Stomach (tissue), 9 donors: ENCODE results near the gene ACTN4. TPM values are rescaled to one million over a fixed set of nuclear protein-coding genes. Genes with fewer than 3 reads are reported as not detected.

Experiments used
- DNase-seq, 2 donors: peaks; one replicate each; pipeline versions ENCODE4 v3.0.0 to v3.0.0-alpha.2; 2013 to 2019
- H3K27ac ChIP-seq, 5 donors: fragments of 200-600 bp in 4 of 5; sonication (generic) in 4 of 5; one replicate each; pipeline ENCODE4 v1.5.1; 2013 to 2019; ENCODE audit warnings: mild to moderate bottlenecking in 1 of 5, moderate library complexity in 1 of 5
- H3K27me3 ChIP-seq, 3 donors: fragments of 200-600 bp; sonication (generic); one replicate each; pipeline ENCODE4 v1.5.1; 2017 to 2019; ENCODE audit warnings: mixed run types in 1 of 3
- H3K36me3 ChIP-seq, 4 donors: fragments of 200-600 bp; sonication (generic); 1 replicate in 3 of 4; 2 replicates in 1 of 4; pipeline ENCODE4 v1.5.1; 2016 to 2019
- H3K4me1 ChIP-seq, 4 donors: fragments of 200-600 bp; sonication (generic); one replicate each; pipeline ENCODE4 v1.5.1; 2016 to 2019
- H3K4me3 ChIP-seq, 4 donors: fragments of 200-600 bp; sonication (generic) in 3 of 4; one replicate each; pipeline ENCODE4 v1.5.1; 2016 to 2019; ENCODE audit warnings: mild to moderate bottlenecking in 1 of 4
- H3K9me3 ChIP-seq, 4 donors: fragments of 200-600 bp; sonication (generic); one replicate each; pipeline ENCODE4 v1.5.1; 2016 to 2019
- EP300 ChIP-seq: sonication (generic); formaldehyde crosslinking; IDR thresholded peaks from one replicate; pipeline ENCODE4 v1.6.1; 2017; ENCODE audit warnings: antibody characterized with exemption
- POLR2A ChIP-seq, 4 donors: fragments of 450-650 bp; IDR thresholded peaks; one replicate each; pipeline ENCODE4 v1.6.1; 2016; ENCODE audit warnings: antibody characterized with exemption in 4 of 4, control low read depth in 2 of 4, mild to moderate bottlenecking in 1 of 4, moderate library complexity in 1 of 4
- POLR2AphosphoS5 ChIP-seq, 3 donors: sonication (generic); formaldehyde crosslinking; IDR thresholded peaks; one replicate each; pipeline ENCODE4 v1.6.1; 2016; ENCODE audit warnings: antibody characterized with exemption in 3 of 3
- WGBS, 5 donors: extraction: QIAGEN DNeasy Blood & Tissue Kit in 3 of 5; methylation state at CpG; one replicate each; pipeline versions ENCODE4 v1.1.5 to v1.1.7; 2013 to 2018; 5-methylcytosine and 5-hydroxymethylcytosine counted together
- intact Hi-C: fragments of 100-400 bp; cut with DNase I; formaldehyde crosslinking; loops from one replicate; pipeline ENCODE4 v1.15.1; 2023; ENCODE audit warnings: low total_unique reads
- polyA plus RNA-seq, 3 donors: library from polyadenylated mRNA; stranded (reverse); fragments of 200-250 nt; gene quantifications; one replicate each; pipeline ENCODE4 v1.2.3, GENCODE V29; 2013
- total RNA-seq, 5 donors: library from RNA; depleted of rRNA; stranded (reverse); fragments of >200 nt; gene quantifications; one replicate each; pipeline versions ENCODE4 v1.1.0 to v1.2.3, GENCODE V29; 2014 to 2016
- TF ChIP-seq, protein P1 (sequence below), 7 experiments: fragments of 450-650 bp in 4 of 7; fragments of 200-600 bp in 3 of 7; sonication (generic) in 3 of 7; IDR thresholded peaks; one replicate each; pipeline ENCODE4 v1.5.1; 2016 to 2019; ENCODE audit warnings: antibody characterized with exemption in 7 of 7, control low read depth in 2 of 7, mild to moderate bottlenecking in 1 of 7
- donor health status: healthy with polysubstance abuse.
- donor health status: Bipolar disorder and iron deficiency.
- donor health status: healthy.

The ACTN4 gene
- total and polyA plus RNA-seq, 8 donors, result 55.3 to 343 (median 261) TPM

GRCh38 chr19:38731654-38732301, 84.3 kb downstream of the ACTN4 start:
- Histone ChIP-seq H3K27ac (peak overlapping the region; percentile 81 to 93 (median 84)), H3K9me3 (no peaks in the 10 kb centered on the region), H3K4me1 (peaks cover 36 to 90% (median 73%) of the 10 kb centered on the region in 4 donors), H3K4me3 (no peak overlapping the region), H3K27me3 (peaks cover 0 to 6% (median 0%) of the 10 kb centered on the region in 3 donors), H3K36me3 (peaks cover 38 to 51% (median 50%) of the 10 kb centered on the region in 4 donors)
- TF ChIP-seq POLR2A (IDR thresholded peaks at IDR 0.05), result no peak
- TF ChIP-seq, protein P1, sequence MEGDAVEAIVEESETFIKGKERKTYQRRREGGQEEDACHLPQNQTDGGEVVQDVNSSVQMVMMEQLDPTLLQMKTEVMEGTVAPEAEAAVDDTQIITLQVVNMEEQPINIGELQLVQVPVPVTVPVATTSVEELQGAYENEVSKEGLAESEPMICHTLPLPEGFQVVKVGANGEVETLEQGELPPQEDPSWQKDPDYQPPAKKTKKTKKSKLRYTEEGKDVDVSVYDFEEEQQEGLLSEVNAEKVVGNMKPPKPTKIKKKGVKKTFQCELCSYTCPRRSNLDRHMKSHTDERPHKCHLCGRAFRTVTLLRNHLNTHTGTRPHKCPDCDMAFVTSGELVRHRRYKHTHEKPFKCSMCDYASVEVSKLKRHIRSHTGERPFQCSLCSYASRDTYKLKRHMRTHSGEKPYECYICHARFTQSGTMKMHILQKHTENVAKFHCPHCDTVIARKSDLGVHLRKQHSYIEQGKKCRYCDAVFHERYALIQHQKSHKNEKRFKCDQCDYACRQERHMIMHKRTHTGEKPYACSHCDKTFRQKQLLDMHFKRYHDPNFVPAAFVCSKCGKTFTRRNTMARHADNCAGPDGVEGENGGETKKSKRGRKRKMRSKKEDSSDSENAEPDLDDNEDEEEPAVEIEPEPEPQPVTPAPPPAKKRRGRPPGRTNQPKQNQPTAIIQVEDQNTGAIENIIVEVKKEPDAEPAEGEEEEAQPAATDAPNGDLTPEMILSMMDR (IDR thresholded peaks at IDR 0.05), result peak in 1 of 7 experiments; percentile 15
- TF ChIP-seq EP300, result no peak
- peak in 2 of 3 donors; percentile 40 to 73 for TF ChIP-seq POLR2AphosphoS5 (IDR thresholded peaks at IDR 0.05)
- WGBS, 5 donors, result 24 to 42% (median 28%) methylated on average over 10 of the region's 10 CpGs
- peak; percentile 71 to 87 for DNase-seq
- intact Hi-C loops, result no loop called here

DNA sequence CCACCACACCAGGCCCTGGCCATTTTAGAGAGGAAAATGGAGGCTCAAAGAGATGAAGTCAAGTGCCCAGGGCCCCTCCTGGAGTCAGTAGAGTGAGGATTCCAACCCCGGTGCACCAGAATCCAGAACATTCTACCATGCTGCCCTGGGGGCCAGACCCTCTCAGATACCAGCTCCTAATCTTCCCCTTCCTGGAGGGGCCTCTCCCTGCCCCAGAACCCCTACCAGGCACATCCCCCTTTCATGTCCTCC, 85.7 kb downstream of the ACTN4 start:
- Histone ChIP-seq H3K9me3 (no peaks in the 10 kb centered on the region), H3K27ac (peak overlapping the region; percentile 81 to 93 (median 84)), H3K36me3 (peaks cover 25 to 37% (median 36%) of the 10 kb centered on the region in 4 donors), H3K27me3 (peaks cover 0 to 10% (median 0%) of the 10 kb centered on the region in 3 donors), H3K4me1 (peaks cover 36 to 88% (median 73%) of the 10 kb centered on the region in 4 donors), H3K4me3 (no peak overlapping the region)
- 93 to 100% (median 100%) methylated on average over 1 of the region's 1 CpG for WGBS, 5 donors
- intact Hi-C loops, result no loop called here
- TF ChIP-seq POLR2AphosphoS5 (IDR thresholded peaks at IDR 0.05) (no peak), POLR2A (IDR thresholded peaks at IDR 0.05) (no peak), EP300 (no peak)
- TF ChIP-seq, protein P1 (IDR thresholded peaks at IDR 0.05), result no peak
- DNase-seq, result no peak

DNA sequence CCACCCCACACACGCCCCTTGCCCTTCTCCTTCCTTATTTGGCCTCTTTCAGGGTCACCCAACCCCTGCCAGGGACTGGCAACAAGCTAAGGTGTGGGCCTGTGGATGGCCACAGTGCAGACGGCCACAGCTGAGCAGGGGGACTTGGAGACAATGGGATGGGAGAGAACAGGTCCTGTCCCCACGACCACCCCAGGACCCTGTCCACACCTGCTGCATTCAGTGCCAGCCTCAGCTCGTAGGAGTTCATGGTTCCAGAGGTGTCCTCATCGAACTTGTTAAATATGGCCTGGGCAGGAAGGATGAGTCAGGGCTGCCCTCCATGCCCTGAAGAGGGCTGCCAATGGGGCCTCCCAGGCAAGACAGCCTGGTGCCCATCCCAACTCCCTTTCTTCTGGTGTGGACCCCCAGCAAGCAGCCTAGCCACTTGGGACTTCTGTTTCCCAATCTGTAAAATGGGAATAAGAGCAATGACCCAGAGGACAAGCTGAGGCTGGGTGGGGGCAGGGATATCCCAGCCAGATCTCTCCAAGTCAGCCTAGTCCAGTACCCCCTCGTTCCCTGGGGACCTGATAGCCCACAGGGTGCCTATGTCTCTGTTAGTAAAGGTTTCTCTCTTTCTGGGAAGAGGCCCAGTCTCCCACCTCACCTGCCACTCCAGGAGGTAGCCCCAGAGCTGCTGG, 86.2 kb downstream of the ACTN4 start:
- Histone ChIP-seq H3K4me3 (peak overlapping the region in 1 of 4 donors; percentile 44), H3K36me3 (peaks cover 21 to 33% (median 31%) of the 10 kb centered on the region in 4 donors)
- WGBS, 5 donors, result 62 to 90% (median 69%) methylated on average over 3 to 6 of the region's 6 CpGs

GRCh38 chr19:38734176-38734425, 86.7 kb downstream of the ACTN4 start:
- Histone ChIP-seq H3K9me3 (no peaks in the 10 kb centered on the region), H3K36me3 (peaks cover 17 to 28% (median 27%) of the 10 kb centered on the region in 4 donors), H3K4me3 (peak overlapping the region in 3 of 4 donors; percentile 23 to 44 (median 33)), H3K27me3 (peaks cover 0 to 10% (median 0%) of the 10 kb centered on the region in 3 donors), H3K4me1 (peaks cover 36 to 79% (median 68%) of the 10 kb centered on the region in 4 donors), H3K27ac (peak overlapping the region; percentile 81 to 93 (median 84))
- intact Hi-C loops, result no loop called here
- TF ChIP-seq POLR2AphosphoS5 (IDR thresholded peaks at IDR 0.05) (no peak), POLR2A (IDR thresholded peaks at IDR 0.05) (no peak), EP300 (no peak)
- TF ChIP-seq, protein P1 (IDR thresholded peaks at IDR 0.05), result no peak
- 30 to 51% (median 41%) methylated on average over 3 to 4 of the region's 4 CpGs for WGBS, 5 donors
- no peak for DNase-seq

More for the DNA sequence above, 86.2 kb downstream of the ACTN4 start:
- Histone ChIP-seq H3K27ac (peak overlapping the region; percentile 81 to 93 (median 84)), H3K9me3 (no peaks in the 10 kb centered on the region), H3K27me3 (peaks cover 0 to 10% (median 0%) of the 10 kb centered on the region in 3 donors), H3K4me1 (peaks cover 36 to 83% (median 70%) of the 10 kb centered on the region in 4 donors)
- TF ChIP-seq EP300, result no peak
- intact Hi-C loops, result no loop called here
- DNase-seq, result peak in 1 of 2 donors; percentile 22
